Stimulated activated effector memory CD8-positive, alpha-beta T cell treated with anti-CD3 and anti-CD28 coated beads, Interleukin-12 subunit alpha, Interleukin-12 subunit beta, amount 100 ng/mL, for 72 hours (primary cell): ENCODE data around the gene C1QTNF8.

Source experiments
- ATAC-seq: fragments of 150-1000 bp; cut with Tn5 transposase; 2 replicates; pipeline ENCODE4 v1.10.0; 2021
- DNase-seq, 2 donors: peaks; one replicate each; pipeline ENCODE4 v3.0.0; 2021 to 2022; ENCODE audit warnings: low spot score in 2 of 2
- H3K27ac Mint-ChIP-seq: one replicate; pipeline ENCODE4 v1.8.0; 2022; ENCODE audit warnings: mild to moderate bottlenecking, mixed read lengths
- H3K36me3 Mint-ChIP-seq: one replicate; pipeline ENCODE4 v1.8.0; 2022; ENCODE audit warnings: mild to moderate bottlenecking, mixed read lengths
- H3K4me1 Mint-ChIP-seq: one replicate; pipeline ENCODE4 v1.8.0; 2022; ENCODE audit warnings: mixed read lengths
- H3K4me3 Mint-ChIP-seq: one replicate; pipeline ENCODE4 v1.8.0; 2022; ENCODE audit warnings: mild to moderate bottlenecking, mixed read lengths
- H3K9me3 Mint-ChIP-seq: one replicate; pipeline ENCODE4 v1.8.0; 2022; ENCODE audit warnings: mixed read lengths

C1QTNF8 gene

GRCh38 chr16:1070084-1070863, 25.8 kb downstream of the C1QTNF8 start:
- peaks cover 8% of the 10 kb centered on the region for H3K4me1 Mint-ChIP-seq
- DNase-seq (no peak), ATAC-seq (no peak)
- H3K4me3 Mint-ChIP-seq: no peak overlapping the region
- H3K27ac Mint-ChIP-seq: no peak overlapping the region
- H3K9me3 Mint-ChIP-seq: no peaks in the 10 kb centered on the region
- peaks cover 20% of the 10 kb centered on the region for H3K36me3 Mint-ChIP-seq

DNA sequence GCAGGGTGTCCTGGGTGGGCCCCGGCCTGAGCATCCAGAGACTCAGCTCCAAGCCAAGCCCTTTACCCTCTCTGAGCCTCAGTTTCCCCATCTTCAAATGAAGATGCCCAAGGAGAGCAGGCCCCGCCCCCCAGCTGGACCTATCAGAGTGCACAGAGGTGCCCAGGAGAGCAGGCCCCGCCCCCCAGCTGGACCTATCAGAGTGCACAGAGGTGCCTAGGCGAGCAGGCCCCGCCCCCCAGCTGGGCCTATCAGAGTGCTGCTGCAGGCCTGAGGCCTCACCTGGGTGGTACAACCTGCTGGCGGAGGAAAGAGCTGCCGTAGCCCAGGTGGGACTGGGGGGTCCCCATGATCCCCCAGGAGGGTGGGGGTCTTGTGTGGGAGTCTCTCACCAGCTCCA, 26.9 kb downstream of the C1QTNF8 start:
- DNase-seq (no peak), ATAC-seq (no peak)
- H3K4me3 Mint-ChIP-seq: no peak overlapping the region
- H3K4me1 Mint-ChIP-seq: peaks cover 8% of the 10 kb centered on the region
- H3K36me3 Mint-ChIP-seq: peaks cover 20% of the 10 kb centered on the region
- H3K9me3 Mint-ChIP-seq: no peaks in the 10 kb centered on the region
- H3K27ac Mint-ChIP-seq: no peak overlapping the region

DNA sequence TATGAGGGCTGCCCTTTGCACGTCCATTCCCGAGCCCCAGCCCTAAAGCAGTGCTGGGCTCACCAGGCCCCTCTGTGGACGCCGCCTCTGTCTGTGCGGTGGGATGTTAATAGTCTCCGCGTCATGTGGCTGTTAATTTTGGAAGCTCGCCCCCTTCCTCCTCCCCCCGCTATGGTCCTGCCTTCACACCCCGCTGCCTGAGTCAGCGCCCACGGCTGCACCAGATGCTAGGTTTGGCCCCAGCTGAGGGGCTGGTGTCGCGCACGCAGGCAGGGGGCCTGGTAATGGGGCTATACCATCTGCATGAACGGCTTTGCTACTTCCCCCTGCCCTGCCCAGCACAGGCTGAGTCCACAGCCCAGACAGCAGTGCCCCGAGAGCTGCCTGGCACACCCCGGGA, 27.6 kb downstream of the C1QTNF8 start:
- H3K4me3 Mint-ChIP-seq: no peak overlapping the region

GRCh38 chr16:1067629-1068028, 28.4 kb downstream of the C1QTNF8 start:
- no peaks in the 10 kb centered on the region for H3K9me3 Mint-ChIP-seq
- H3K4me1 Mint-ChIP-seq: peaks cover 8% of the 10 kb centered on the region
- H3K36me3 Mint-ChIP-seq: peaks cover 20% of the 10 kb centered on the region
- ATAC-seq (no peak), DNase-seq (no peak)
- peak overlapping the region; percentile 46 for H3K4me3 Mint-ChIP-seq
- peak overlapping the region; percentile 99 for H3K27ac Mint-ChIP-seq

More for the DNA sequence above, 27.6 kb downstream of the C1QTNF8 start:
- ATAC-seq (no peak), DNase-seq (no peak)
- peaks cover 20% of the 10 kb centered on the region for H3K36me3 Mint-ChIP-seq
- no peaks in the 10 kb centered on the region for H3K9me3 Mint-ChIP-seq
- peak overlapping the region; percentile 99 for H3K27ac Mint-ChIP-seq
- H3K4me1 Mint-ChIP-seq: peaks cover 8% of the 10 kb centered on the region

DNA sequence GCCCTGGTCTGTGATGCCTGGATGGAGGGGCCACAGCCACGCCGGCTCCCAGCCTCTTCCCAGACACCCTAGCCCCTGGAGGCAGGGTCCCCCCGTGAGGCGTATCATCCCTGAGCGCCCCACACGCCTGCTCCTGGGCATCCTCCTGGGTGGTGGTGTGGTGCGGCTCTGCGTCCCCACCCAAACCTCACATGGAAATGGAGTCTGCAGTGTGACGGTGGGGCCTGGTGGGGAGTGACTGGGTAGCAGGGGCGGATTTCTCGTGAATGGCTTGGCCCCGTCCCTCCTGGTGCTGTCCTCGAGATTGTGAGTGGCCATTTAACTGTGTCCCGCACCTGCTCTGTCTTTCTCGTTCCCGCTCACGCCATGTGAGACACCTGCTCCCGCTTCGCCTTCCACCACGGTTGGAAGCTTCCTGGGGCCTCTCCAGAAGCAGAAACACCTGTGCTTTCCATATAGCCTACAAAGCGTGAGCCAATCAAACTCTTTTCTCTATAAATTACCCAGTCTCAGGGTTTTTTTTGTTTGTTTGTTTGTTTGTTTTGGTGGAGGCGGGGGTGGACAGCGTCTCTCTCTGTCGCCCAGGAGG, 29.4 kb downstream of the C1QTNF8 start:
- H3K4me3 Mint-ChIP-seq: no peak overlapping the region
- no peaks in the 10 kb centered on the region for H3K9me3 Mint-ChIP-seq
- peaks cover 20% of the 10 kb centered on the region for H3K36me3 Mint-ChIP-seq
- H3K27ac Mint-ChIP-seq: peak overlapping the region; percentile 99
- DNase-seq (no peak), ATAC-seq (no peak)
- peaks cover 8% of the 10 kb centered on the region for H3K4me1 Mint-ChIP-seq

DNA sequence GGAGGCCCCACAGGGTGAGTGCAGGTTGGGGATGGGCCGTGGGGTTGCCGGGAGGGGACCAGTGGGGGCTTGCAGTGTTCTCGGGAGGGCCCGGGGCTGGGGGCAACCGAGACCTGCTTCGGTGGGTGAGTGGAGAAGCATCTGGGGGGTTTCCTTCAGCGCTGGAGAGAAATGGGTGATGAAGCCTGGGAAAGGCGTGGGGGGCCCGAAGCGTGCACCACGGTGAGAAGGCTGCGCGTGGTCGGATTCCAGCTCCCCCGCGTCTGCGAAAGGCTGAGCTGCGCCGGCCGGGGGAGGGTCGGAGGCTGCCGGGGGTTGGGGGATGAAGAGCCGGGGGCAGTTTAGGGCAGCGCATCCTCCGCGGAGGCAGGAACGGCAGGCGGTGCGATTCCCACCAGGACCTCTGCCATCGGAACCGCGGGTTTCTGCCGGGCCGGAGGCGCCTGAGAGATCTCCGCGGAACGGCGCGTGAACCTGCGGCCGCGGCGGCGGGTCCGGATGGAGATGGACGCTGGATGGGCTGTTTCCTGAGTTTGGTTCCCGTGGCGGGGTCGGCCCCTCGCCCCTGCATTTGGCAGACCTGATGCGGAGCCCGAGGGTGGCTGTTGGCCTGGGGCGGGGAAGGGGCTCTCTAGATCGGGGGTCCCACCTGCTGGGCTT, 30.4 kb downstream of the C1QTNF8 start:
- H3K27ac Mint-ChIP-seq: no peak overlapping the region
- peaks cover 20% of the 10 kb centered on the region for H3K36me3 Mint-ChIP-seq
- ATAC-seq (no peak), DNase-seq (no peak)
- H3K9me3 Mint-ChIP-seq: no peaks in the 10 kb centered on the region
- H3K4me3 Mint-ChIP-seq: no peak overlapping the region
- H3K4me1 Mint-ChIP-seq: peaks cover 8% of the 10 kb centered on the region

- DNase-seq: no peak
- H3K4me1 Mint-ChIP-seq: peaks cover 8% of the 10 kb centered on the region
- no peak overlapping the region for H3K27ac Mint-ChIP-seq
- H3K36me3 Mint-ChIP-seq: peaks cover 20% of the 10 kb centered on the region
- H3K4me3 Mint-ChIP-seq: no peak overlapping the region
- ATAC-seq: no peak
- peaks cover 4% of the 10 kb centered on the region for H3K9me3 Mint-ChIP-seq
These were observed 32.3 kb downstream of the C1QTNF8 start for GRCh38 chr16:1063728-1064127.

DNA sequence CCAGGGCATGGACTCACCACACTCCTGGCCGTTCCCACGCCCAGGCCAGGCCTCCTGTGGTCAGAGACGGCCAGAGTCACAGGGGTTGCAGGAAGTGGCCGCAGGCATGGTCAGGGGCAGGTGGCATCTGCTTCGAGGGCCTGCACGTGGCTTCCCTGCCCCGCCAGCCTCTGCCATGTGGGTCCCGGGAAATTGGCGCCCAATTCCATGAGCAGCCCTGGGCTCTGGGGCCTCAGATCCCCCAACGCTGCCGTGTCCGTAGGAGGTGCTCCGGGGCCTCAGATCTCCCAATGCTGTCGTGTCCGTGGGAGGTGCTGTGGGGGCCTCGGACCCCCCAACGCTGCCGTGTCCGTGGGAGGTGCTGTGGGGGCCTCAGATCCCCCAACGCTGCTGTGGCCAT, 33.1 kb downstream of the C1QTNF8 start:
- Mint-ChIP-seq H3K4me1 (peaks cover 7% of the 10 kb centered on the region), H3K4me3 (no peak overlapping the region), H3K36me3 (peaks cover 12% of the 10 kb centered on the region), H3K9me3 (peaks cover 4% of the 10 kb centered on the region), H3K27ac (no peak overlapping the region)
- ATAC-seq: no peak
- DNase-seq: no peak

DNA sequence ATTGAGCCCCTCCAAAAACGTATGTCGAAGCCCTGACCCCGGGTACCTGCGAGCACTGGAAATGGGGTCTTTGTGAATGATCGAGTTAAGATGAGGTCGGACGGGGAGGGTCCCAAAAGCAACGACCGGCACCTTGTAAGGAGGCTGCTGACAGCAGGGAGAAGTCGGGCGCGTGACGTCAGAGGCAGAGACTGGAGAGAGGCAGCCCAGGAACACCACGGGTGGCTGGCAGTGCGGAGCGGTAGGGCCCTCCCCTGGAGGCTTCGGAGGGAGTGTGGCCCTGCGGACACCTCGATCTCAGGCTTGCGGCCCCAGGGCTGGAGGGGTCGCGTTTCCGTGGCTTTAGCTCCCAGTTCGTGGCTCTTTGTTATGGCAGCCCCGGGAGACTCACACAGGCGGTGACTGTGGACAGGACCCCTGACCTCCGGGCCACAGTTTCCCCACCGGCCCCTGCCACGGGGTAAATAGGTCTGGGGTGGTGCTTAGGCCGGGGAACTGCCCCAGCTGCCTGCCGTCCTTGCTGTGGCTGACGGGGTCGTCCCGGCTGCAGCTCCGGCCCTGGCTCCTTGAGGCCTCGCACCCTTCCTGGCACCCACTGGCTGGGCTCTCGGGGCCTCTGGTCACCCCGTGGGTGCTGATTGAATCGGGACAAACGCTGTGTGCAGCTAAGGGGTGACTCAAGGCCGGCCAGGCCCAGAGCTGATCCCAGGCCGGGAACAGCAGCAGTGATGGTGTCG, 34.1 kb downstream of the C1QTNF8 start:
- peaks cover 4% of the 10 kb centered on the region for H3K9me3 Mint-ChIP-seq
- no peaks in the 10 kb centered on the region for H3K4me1 Mint-ChIP-seq
- DNase-seq (no peak), ATAC-seq (no peak)
- H3K4me3 Mint-ChIP-seq: no peak overlapping the region
- H3K36me3 Mint-ChIP-seq: peaks cover 2% of the 10 kb centered on the region
- H3K27ac Mint-ChIP-seq: no peak overlapping the region

GRCh38 chr16:1060416-1061340, 35.4 kb downstream of the C1QTNF8 start:
- Mint-ChIP-seq H3K4me1 (no peaks in the 10 kb centered on the region), H3K27ac (no peak overlapping the region), H3K4me3 (no peak overlapping the region), H3K9me3 (peaks cover 4% of the 10 kb centered on the region), H3K36me3 (no peaks in the 10 kb centered on the region)
- ATAC-seq (no peak), DNase-seq (no peak)

DNA sequence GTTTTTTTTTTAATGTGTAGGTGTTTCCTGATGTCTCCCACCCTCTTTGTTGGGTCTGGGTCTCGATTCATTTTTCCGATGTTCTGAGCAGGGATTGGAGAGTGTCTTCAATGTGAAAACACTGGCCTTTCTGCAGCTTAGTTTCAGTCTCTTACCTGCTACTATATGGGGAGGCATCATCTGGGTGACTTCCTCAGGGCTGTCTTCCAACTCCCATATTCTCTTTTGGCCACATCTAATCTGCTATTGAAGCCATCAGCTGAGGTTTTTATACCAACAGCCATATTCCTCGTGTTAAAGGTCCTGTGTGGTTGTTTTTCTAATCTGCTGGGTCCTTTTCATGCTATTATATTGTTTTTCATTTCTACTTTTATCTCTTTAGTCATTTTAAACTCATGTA, 36.7 kb downstream of the C1QTNF8 start:
- no peak overlapping the region for H3K4me3 Mint-ChIP-seq
- ATAC-seq (no peak), DNase-seq (no peak)
- H3K36me3 Mint-ChIP-seq: no peaks in the 10 kb centered on the region
- H3K27ac Mint-ChIP-seq: no peak overlapping the region
- no peaks in the 10 kb centered on the region for H3K4me1 Mint-ChIP-seq
- peaks cover 4% of the 10 kb centered on the region for H3K9me3 Mint-ChIP-seq

- DNase-seq: no peak
- Mint-ChIP-seq H3K4me3 (no peak overlapping the region), H3K9me3 (peaks cover 4% of the 10 kb centered on the region), H3K27ac (no peak overlapping the region), H3K4me1 (no peaks in the 10 kb centered on the region), H3K36me3 (no peaks in the 10 kb centered on the region)
- ATAC-seq: no peak
These were observed 37.8 kb downstream of the C1QTNF8 start for GRCh38 chr16:1058216-1058615.

DNA sequence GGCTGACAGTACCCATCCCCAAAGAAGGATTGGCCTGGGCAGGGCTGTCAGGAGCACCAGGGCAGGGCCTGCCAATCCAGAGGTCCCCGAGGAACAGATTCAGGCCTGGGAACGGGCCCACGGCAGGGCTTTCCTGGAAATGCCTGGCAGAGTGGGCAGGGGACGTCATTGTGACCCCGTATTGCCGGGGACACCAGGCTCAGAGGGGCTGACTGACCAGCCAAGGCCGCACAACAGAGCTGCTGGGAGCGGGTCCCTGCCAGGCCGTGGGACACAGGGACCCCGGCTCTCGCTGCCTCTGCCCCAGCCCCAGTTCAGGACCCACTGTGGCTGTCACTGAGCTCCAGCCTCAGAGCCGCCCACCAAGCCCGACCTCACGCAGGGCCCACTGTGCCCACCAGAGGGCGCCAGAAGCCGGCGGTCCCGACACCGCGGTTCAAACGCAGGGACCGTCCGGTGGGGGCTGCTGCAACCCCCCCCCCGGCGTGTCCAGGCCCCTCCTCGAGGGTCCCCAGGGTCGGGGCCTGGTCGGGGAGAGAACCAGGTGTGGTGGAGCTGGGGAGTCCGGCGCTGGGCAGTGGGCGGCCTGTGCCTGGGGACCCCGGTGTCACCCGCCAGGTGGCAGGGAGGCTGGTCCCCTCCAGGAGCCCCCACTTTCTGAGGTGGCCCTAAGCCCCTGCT, 38.7 kb downstream of the C1QTNF8 start:
- peaks cover 4% of the 10 kb centered on the region for H3K9me3 Mint-ChIP-seq
- H3K4me1 Mint-ChIP-seq: no peaks in the 10 kb centered on the region
- DNase-seq (peak; percentile 73 to 86), ATAC-seq (peak; percentile 63)
- H3K27ac Mint-ChIP-seq: no peak overlapping the region
- no peaks in the 10 kb centered on the region for H3K36me3 Mint-ChIP-seq
- H3K4me3 Mint-ChIP-seq: no peak overlapping the region

- DNase-seq: no peak
- H3K36me3 Mint-ChIP-seq: no peaks in the 10 kb centered on the region
- no peaks in the 10 kb centered on the region for H3K4me1 Mint-ChIP-seq
- H3K9me3 Mint-ChIP-seq: peaks cover 4% of the 10 kb centered on the region
- ATAC-seq: no peak
- no peak overlapping the region for H3K27ac Mint-ChIP-seq
- no peak overlapping the region for H3K4me3 Mint-ChIP-seq
These were observed 39.8 kb downstream of the C1QTNF8 start for GRCh38 chr16:1056196-1056595.
